Fibroblast of skin of left biceps (primary cell): ENCODE measurements around the gene MRPS14.

ENCODE experiments used
- DNase-seq, 2 experiments: peaks; one replicate each; pipeline ENCODE4 v3.0.0-alpha.2; 2013; ENCODE audit warnings: low read depth in 2 of 2

MRPS14 gene

GRCh38 chr1:174984952-174985351 lies 38.3 kb downstream of the MRPS14 start:
- no peak for DNase-seq

GRCh38 chr1:174982971-174983689 lies 40.1 kb downstream of the MRPS14 start:
- no peak for DNase-seq

GRCh38 chr1:174976436-174977108 lies 46.7 kb downstream of the MRPS14 start:
- no peak for DNase-seq

GRCh38 chr1:174975764-174976163 lies 47.5 kb downstream of the MRPS14 start:
- DNase-seq: no peak

- DNase-seq: no peak
These were observed 48.5 kb downstream of the MRPS14 start for GRCh38 chr1:174974711-174975119.

GRCh38 chr1:174971902-174972301 lies 51.3 kb downstream of the MRPS14 start:
- no peak for DNase-seq

GRCh38 chr1:174971466-174971865 lies 51.8 kb downstream of the MRPS14 start:
- DNase-seq: no peak

GRCh38 chr1:174969977-174970376 lies 53.2 kb downstream of the MRPS14 start:
- no peak for DNase-seq

- peak; percentile 33 to 37 for DNase-seq
These were observed 54.4 kb downstream of the MRPS14 start for GRCh38 chr1:174968750-174969244.

GRCh38 chr1:174967845-174968705 lies 55.1 kb downstream of the MRPS14 start:
- no peak for DNase-seq

GRCh38 chr1:174966008-174966572 lies 57.1 kb downstream of the MRPS14 start:
- DNase-seq: no peak

GRCh38 chr1:174965362-174966007 lies 57.7 kb downstream of the MRPS14 start:
- no peak for DNase-seq

- DNase-seq: no peak
These were observed 58.3 kb downstream of the MRPS14 start for GRCh38 chr1:174964972-174965361.

- DNase-seq: no peak
These were observed 58.8 kb downstream of the MRPS14 start for GRCh38 chr1:174964261-174964971.

- DNase-seq: no peak
These were observed 59.6 kb downstream of the MRPS14 start for GRCh38 chr1:174963529-174964125.
